ENCODE data around the gene MACROD2. TPM values are rescaled to one million over a fixed set of nuclear protein-coding genes. Genes with fewer than 3 reads are reported as not detected.

The MACROD2 gene
- total RNA-seq, 1 donor from 2014 or later: 1.6 TPM

- no peaks in the 10 kb centered on the region for H3K36me3 ChIP-seq (ENCODE audit: control insufficient read depth, insufficient read depth, low read length)
- no peak overlapping the region for H3K4me3 ChIP-seq (ENCODE audit: low read depth, low read length)
- TF ChIP-seq CTCF (IDR thresholded peaks at IDR 0.05; ENCODE audit: insufficient read depth, low read length, severe bottlenecking): no peak
- FAIRE-seq: no peak
- no peaks in the 10 kb centered on the region for H3K27me3 ChIP-seq (ENCODE audit: control insufficient read depth, insufficient read depth, low read length)
- DNase-seq (ENCODE audit: low read depth): peak; percentile 20
Measured at GRCh38 chr20:15834857-15835256, 1839.5 kb downstream of the MACROD2 start.

GRCh38 chr20:15835811-15836210 is 1840.5 kb downstream of the MACROD2 start:
- no peak for TF ChIP-seq CTCF (IDR thresholded peaks at IDR 0.05; ENCODE audit: insufficient read depth, low read length, severe bottlenecking)
- Histone ChIP-seq H3K4me3 (ENCODE audit: low read depth, low read length) (no peak overlapping the region), H3K27me3 (ENCODE audit: control insufficient read depth, insufficient read depth, low read length) (no peaks in the 10 kb centered on the region), H3K36me3 (ENCODE audit: control insufficient read depth, insufficient read depth, low read length) (no peaks in the 10 kb centered on the region)
- no peak for DNase-seq (ENCODE audit: low read depth)
- FAIRE-seq: no peak

- H3K4me3 ChIP-seq (ENCODE audit: low read depth, low read length): no peak overlapping the region
- DNase-seq (ENCODE audit: low read depth) (no peak), FAIRE-seq (no peak)
- no peaks in the 10 kb centered on the region for H3K27me3 ChIP-seq (ENCODE audit: control insufficient read depth, insufficient read depth, low read length)
- TF ChIP-seq CTCF (IDR thresholded peaks at IDR 0.05; ENCODE audit: insufficient read depth, low read length, severe bottlenecking): no peak
- H3K36me3 ChIP-seq (ENCODE audit: control insufficient read depth, insufficient read depth, low read length): no peaks in the 10 kb centered on the region
Measured at GRCh38 chr20:15836634-15837033, 1841.3 kb downstream of the MACROD2 start.

- DNase-seq (ENCODE audit: low read depth): no peak
- no peak for FAIRE-seq
- H3K4me3 ChIP-seq (ENCODE audit: low read depth, low read length): no peak overlapping the region
- H3K27me3 ChIP-seq (ENCODE audit: control insufficient read depth, insufficient read depth, low read length): no peaks in the 10 kb centered on the region
- H3K36me3 ChIP-seq (ENCODE audit: control insufficient read depth, insufficient read depth, low read length): no peaks in the 10 kb centered on the region
- TF ChIP-seq CTCF (IDR thresholded peaks at IDR 0.05; ENCODE audit: insufficient read depth, low read length, severe bottlenecking): no peak
Measured at GRCh38 chr20:15837563-15837962, 1842.2 kb downstream of the MACROD2 start.

- FAIRE-seq (no peak), DNase-seq (ENCODE audit: low read depth) (no peak)
- no peak overlapping the region for H3K4me3 ChIP-seq (ENCODE audit: low read depth, low read length)
- H3K27me3 ChIP-seq (ENCODE audit: control insufficient read depth, insufficient read depth, low read length): no peaks in the 10 kb centered on the region
- TF ChIP-seq CTCF (IDR thresholded peaks at IDR 0.05; ENCODE audit: insufficient read depth, low read length, severe bottlenecking): no peak
- no peaks in the 10 kb centered on the region for H3K36me3 ChIP-seq (ENCODE audit: control insufficient read depth, insufficient read depth, low read length)
Measured at GRCh38 chr20:15838466-15838865, 1843.2 kb downstream of the MACROD2 start.

GRCh38 chr20:15840636-15841301 is 1845.5 kb downstream of the MACROD2 start:
- H3K4me3 ChIP-seq (ENCODE audit: low read depth, low read length): no peak overlapping the region
- no peak for DNase-seq (ENCODE audit: low read depth)
- H3K27me3 ChIP-seq (ENCODE audit: control insufficient read depth, insufficient read depth, low read length): no peaks in the 10 kb centered on the region
- TF ChIP-seq CTCF (IDR thresholded peaks at IDR 0.05; ENCODE audit: insufficient read depth, low read length, severe bottlenecking): no peak
- no peak for FAIRE-seq
- H3K36me3 ChIP-seq (ENCODE audit: control insufficient read depth, insufficient read depth, low read length): no peaks in the 10 kb centered on the region

All from bronchial epithelial cell (primary cell).